ENCODE measurements around the gene SPATA31E1. TPM values are rescaled to one million over a fixed set of nuclear protein-coding genes. Genes with fewer than 3 reads are reported as not detected.

SPATA31E1 gene
- total RNA-seq, 1 experiment from 2014 or later, result not detected

DNA sequence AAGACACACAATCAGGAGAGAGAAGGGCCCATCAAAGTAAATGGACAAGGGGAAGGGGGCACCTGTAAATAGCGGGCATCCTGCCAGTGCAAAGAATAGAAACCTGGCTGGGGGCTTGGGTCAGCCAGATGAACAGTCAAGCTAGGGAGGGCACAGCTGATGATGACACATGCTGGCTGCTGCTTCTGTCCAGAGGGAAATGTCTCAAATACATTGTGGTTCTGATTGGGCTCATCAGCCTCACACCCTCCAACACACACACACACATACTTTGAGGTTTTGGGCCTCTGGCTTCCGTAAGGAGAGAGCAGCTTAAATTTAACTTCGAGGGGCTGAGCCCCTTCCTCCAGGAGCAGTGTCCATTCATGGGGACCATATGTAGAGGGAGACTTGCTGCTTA is 27.6 kb upstream of the SPATA31E1 start:
- H3K27me3 Mint-ChIP-seq (ENCODE audit: insufficient read depth, unreplicated experiment), result no peaks in the 10 kb centered on the region
- DNase-seq, result no peak
- H3K36me3 Mint-ChIP-seq (ENCODE audit: insufficient read depth, unreplicated experiment), result no peaks in the 10 kb centered on the region
- Histone ChIP-seq H3K36me3 (ENCODE audit: control insufficient read depth, insufficient read depth, low read length) (no peaks in the 10 kb centered on the region), H3K4me3 (ENCODE audit: low read depth, low read length) (no peak overlapping the region), H3K9me3 (no peaks in the 10 kb centered on the region), H3K4me1 (no peaks in the 10 kb centered on the region), H3K27me3 (replicated peaks; ENCODE audit: control insufficient read depth, insufficient read depth, low read length) (no peaks in the 10 kb centered on the region)
- ChIA-PET POLR2A (no interaction called here), CTCF (no interaction called here)
- intact Hi-C loops (cut with micrococcal nuclease; ENCODE audit: unreplicated experiment), result no loop called here
- BruUV-seq (replicated peaks), result no TSS peak
- no peak overlapping the region for H3K4me3 Mint-ChIP-seq (ENCODE audit: unreplicated experiment)
- TF ChIP-seq CTCF (IDR thresholded peaks at IDR 0.05; ENCODE audit: insufficient read depth in 1 of 2, low read depth in 1 of 2, low read length in 1 of 2, severe bottlenecking in 1 of 2, unreplicated experiment in 1 of 2), result no peak
- H3K9me3 Mint-ChIP-seq (ENCODE audit: unreplicated experiment), result no peaks in the 10 kb centered on the region
- H3K27ac Mint-ChIP-seq (ENCODE audit: unreplicated experiment), result no peak overlapping the region
- H3K4me1 Mint-ChIP-seq (ENCODE audit: low read depth, unreplicated experiment), result no peaks in the 10 kb centered on the region

DNA sequence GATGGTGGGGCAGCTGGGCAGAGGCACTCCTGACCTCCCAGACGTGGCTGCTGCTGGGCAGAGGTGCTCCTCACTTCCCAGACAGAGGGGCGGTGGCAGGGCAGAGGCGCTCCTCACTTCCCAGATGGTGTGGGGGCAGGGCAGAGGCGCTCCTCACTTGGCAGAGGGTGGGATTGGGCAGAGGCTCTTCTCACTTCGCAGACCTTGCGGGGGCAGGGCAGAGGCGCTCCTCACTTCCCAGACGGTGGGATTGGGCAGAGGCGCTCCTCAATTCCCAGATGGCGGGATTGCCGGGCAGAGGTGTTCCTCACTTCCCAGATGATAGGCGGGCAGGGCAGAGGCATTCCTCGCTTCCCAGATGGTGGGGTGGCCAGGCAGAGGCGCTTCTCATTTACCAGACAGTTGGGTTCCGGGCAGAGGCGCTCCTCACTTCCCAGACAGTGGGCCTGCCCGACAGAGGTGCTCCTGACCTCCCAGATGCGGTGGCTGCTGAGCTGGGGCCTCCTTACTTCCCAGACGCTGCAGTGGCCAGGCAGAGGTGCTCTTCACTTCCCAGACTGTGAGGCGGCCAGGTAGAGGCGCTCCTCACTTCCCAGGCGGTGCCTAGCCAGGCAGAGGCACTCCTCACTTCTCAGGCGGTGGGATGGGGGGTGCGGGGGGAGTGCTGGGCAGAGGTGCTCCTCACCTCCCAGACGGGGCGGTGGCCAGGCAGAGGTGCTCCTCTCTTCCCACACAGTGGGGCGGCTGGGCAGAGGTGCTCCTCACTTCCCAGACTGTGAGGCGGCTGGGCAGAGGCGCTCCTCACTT is 25.3 kb upstream of the SPATA31E1 start:
- no peak for TF ChIP-seq CTCF (IDR thresholded peaks at IDR 0.05; ENCODE audit: insufficient read depth in 1 of 2, low read depth in 1 of 2, low read length in 1 of 2, severe bottlenecking in 1 of 2, unreplicated experiment in 1 of 2)
- H3K9me3 Mint-ChIP-seq (ENCODE audit: unreplicated experiment), result peaks cover 10% of the 10 kb centered on the region
- no peaks in the 10 kb centered on the region for H3K4me1 Mint-ChIP-seq (ENCODE audit: low read depth, unreplicated experiment)
- H3K36me3 ChIP-seq (ENCODE audit: control insufficient read depth, insufficient read depth, low read length), result no peaks in the 10 kb centered on the region
- no TSS peak for BruUV-seq (replicated peaks)
- ChIA-PET CTCF (no interaction called here), POLR2A (no interaction called here)
- no peaks in the 10 kb centered on the region for H3K9me3 ChIP-seq
- no peak overlapping the region for H3K4me3 ChIP-seq (ENCODE audit: low read depth, low read length)
- no peak overlapping the region for H3K27ac Mint-ChIP-seq (ENCODE audit: unreplicated experiment)
- H3K27me3 ChIP-seq (replicated peaks; ENCODE audit: control insufficient read depth, insufficient read depth, low read length), result no peaks in the 10 kb centered on the region
- intact Hi-C loops (cut with micrococcal nuclease; ENCODE audit: unreplicated experiment), result no loop called here
- no peaks in the 10 kb centered on the region for H3K36me3 Mint-ChIP-seq (ENCODE audit: insufficient read depth, unreplicated experiment)
- no peak for DNase-seq
- H3K4me1 ChIP-seq, result no peaks in the 10 kb centered on the region
- H3K4me3 Mint-ChIP-seq (ENCODE audit: unreplicated experiment), result no peak overlapping the region
- H3K27me3 Mint-ChIP-seq (ENCODE audit: insufficient read depth, unreplicated experiment), result no peaks in the 10 kb centered on the region

DNA sequence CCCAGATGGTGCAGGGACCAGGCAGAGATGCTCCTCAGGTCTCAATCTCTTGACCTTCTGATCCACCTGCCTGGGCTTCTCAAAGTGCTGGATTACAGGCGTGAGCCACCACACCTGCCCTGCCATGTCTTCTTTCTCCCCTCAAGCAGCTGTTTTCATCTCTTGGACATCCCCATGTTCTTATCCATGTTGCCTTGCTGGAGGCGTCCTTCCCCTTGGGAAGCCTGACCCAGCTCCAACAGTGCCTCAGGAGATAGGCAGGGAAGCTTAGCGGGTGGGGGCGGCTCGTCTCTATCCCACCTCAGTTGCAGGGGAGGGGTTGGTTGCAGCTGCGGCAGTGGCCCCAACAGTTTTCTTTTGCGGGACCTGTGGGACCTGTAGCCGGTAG is 24.7 kb upstream of the SPATA31E1 start:
- intact Hi-C loops (cut with micrococcal nuclease; ENCODE audit: unreplicated experiment), result no loop called here
- no peaks in the 10 kb centered on the region for H3K36me3 ChIP-seq (ENCODE audit: control insufficient read depth, insufficient read depth, low read length)
- no TSS peak for BruUV-seq (replicated peaks)
- CTCF ChIA-PET, result no interaction called here
- Mint-ChIP-seq H3K27ac (ENCODE audit: unreplicated experiment) (no peak overlapping the region), H3K9me3 (ENCODE audit: unreplicated experiment) (peaks cover 10% of the 10 kb centered on the region), H3K27me3 (ENCODE audit: insufficient read depth, unreplicated experiment) (no peaks in the 10 kb centered on the region), H3K4me1 (ENCODE audit: low read depth, unreplicated experiment) (no peaks in the 10 kb centered on the region), H3K4me3 (ENCODE audit: unreplicated experiment) (no peak overlapping the region), H3K36me3 (ENCODE audit: insufficient read depth, unreplicated experiment) (no peaks in the 10 kb centered on the region)
- no peak for TF ChIP-seq CTCF (IDR thresholded peaks at IDR 0.05; ENCODE audit: insufficient read depth in 1 of 2, low read depth in 1 of 2, low read length in 1 of 2, severe bottlenecking in 1 of 2, unreplicated experiment in 1 of 2)
- H3K9me3 ChIP-seq, result no peaks in the 10 kb centered on the region
- H3K4me3 ChIP-seq (ENCODE audit: low read depth, low read length), result no peak overlapping the region
- no peaks in the 10 kb centered on the region for H3K27me3 ChIP-seq (replicated peaks; ENCODE audit: control insufficient read depth, insufficient read depth, low read length)
- no peaks in the 10 kb centered on the region for H3K4me1 ChIP-seq
- POLR2A ChIA-PET, result no interaction called here
- DNase-seq, result no peak

Data from Caco-2 (cell line).